SK-N-SH (cell line): ENCODE results near the gene STX18.

Experiments
- EP300 ChIP-seq, 2 experiments: IDR thresholded peaks; 2 replicates each; pipeline versions ENCODE4 v1.4.0 to v1.6.1; 2012; ENCODE audit warnings: borderline replicate concordance in 1 of 2, low read depth in 1 of 2, low read length in 1 of 2
- MEF2A ChIP-seq: IDR thresholded peaks from 2 replicates; pipeline ENCODE4 v1.4.0; 2012; ENCODE audit warnings: low read depth, borderline replicate concordance
- SMC3 ChIP-seq: IDR thresholded peaks from 2 replicates; pipeline ENCODE4 v1.6.1; 2012; ENCODE audit warnings: low read depth, low read length, improper control_type of control experiment
- TEAD4 ChIP-seq: IDR thresholded peaks from 2 replicates; pipeline ENCODE4 v1.4.0; 2012; ENCODE audit warnings: mild to moderate bottlenecking, borderline replicate concordance; ENCODE audit not compliant: insufficient read depth
- YY1 ChIP-seq: IDR thresholded peaks from 2 replicates; pipeline ENCODE4 v1.4.0; 2012; ENCODE audit warnings: low read depth, mild to moderate bottlenecking
- TF ChIP-seq, protein P1 (sequence below): fragments of 200-600 bp; sonication (generic); IDR thresholded peaks from 2 replicates; pipeline ENCODE4 v1.6.1; 2017; ENCODE audit warnings: antibody characterized with exemption, mild to moderate bottlenecking, moderate library complexity

DNA sequence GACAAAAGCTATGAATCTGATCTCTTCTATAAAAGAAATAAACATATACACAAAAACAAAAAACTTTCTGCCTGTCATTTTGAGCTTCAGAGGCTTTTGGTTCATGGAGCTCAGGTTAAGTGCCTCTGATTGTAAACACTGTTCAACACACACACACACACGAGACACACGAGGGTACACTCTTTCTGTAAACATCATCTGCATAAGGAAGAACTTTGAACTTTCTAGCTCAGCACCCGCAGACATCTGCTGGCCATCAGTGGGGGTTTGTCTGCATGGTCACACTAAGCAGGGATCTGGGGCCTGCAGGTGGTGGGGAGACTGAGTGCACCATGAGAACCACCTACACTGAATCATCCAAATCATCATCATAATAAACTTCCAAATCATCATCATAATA is 54.9 kb downstream of the STX18 start:
- TF ChIP-seq SMC3: no peak
- no peak for TF ChIP-seq TEAD4
- TF ChIP-seq, protein P1, sequence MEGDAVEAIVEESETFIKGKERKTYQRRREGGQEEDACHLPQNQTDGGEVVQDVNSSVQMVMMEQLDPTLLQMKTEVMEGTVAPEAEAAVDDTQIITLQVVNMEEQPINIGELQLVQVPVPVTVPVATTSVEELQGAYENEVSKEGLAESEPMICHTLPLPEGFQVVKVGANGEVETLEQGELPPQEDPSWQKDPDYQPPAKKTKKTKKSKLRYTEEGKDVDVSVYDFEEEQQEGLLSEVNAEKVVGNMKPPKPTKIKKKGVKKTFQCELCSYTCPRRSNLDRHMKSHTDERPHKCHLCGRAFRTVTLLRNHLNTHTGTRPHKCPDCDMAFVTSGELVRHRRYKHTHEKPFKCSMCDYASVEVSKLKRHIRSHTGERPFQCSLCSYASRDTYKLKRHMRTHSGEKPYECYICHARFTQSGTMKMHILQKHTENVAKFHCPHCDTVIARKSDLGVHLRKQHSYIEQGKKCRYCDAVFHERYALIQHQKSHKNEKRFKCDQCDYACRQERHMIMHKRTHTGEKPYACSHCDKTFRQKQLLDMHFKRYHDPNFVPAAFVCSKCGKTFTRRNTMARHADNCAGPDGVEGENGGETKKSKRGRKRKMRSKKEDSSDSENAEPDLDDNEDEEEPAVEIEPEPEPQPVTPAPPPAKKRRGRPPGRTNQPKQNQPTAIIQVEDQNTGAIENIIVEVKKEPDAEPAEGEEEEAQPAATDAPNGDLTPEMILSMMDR: no peak
- no peak for TF ChIP-seq EP300 (IDR thresholded peaks at IDR 0.05; ENCODE audit: borderline replicate concordance in 1 of 2, low read depth in 1 of 2, low read length in 1 of 2)
- TF ChIP-seq YY1: no peak
- no peak for TF ChIP-seq MEF2A
